ENCODE measurements around the gene PADI4.

PADI4 gene

GRCh38 chr1:17286646-17287045 lies 21.4 kb upstream of the PADI4 start:
- no peak for DNase-seq

- DNase-seq: no peak
These were observed 20.7 kb upstream of the PADI4 start for GRCh38 chr1:17287130-17287776.

GRCh38 chr1:17289721-17290120 lies 18.3 kb upstream of the PADI4 start:
- no peak for DNase-seq

DNA sequence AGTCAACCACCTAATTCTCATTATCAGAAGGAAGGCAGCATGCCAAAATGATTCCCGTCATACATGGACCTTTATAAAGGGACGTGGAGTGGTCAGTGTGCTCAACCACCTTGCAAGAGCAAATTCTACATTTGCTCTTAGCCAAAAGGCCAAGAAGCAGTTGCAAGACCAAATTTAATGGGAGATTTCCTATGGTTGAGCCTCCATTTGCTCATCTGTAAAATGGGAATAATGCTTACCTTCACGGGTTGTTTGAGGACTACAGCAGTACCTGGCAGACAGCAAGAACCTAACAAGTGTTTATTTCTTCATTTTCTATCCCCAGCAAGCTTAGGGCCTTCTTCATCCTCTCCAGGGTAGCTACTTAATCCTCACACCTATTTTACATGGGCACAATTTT lies 17.4 kb upstream of the PADI4 start:
- DNase-seq: no peak

- DNase-seq: no peak
These were observed 15.5 kb upstream of the PADI4 start for GRCh38 chr1:17292299-17293160.

GRCh38 chr1:17293681-17294425 lies 14.1 kb upstream of the PADI4 start:
- DNase-seq: no peak

DNA sequence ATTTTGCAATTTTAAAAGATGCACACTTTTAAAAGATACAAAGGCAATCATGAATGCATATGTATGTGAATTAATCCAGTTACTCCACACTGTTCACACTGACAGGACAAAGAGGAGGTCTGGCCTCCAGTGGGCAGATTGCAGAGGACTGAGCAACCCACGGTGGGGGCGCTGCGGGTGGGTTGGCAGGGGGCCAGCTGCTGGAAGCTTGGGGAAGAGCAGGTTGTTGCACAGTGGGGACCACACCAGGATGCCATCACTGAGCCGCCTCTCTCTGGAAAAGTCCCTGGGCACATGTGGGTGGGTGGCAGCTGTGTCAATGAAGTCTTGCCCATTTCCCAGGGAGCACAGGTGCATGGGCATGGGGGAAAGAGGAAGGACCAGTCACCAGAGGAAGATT lies 12.7 kb upstream of the PADI4 start:
- DNase-seq: no peak

- DNase-seq: no peak
These were observed 11.9 kb upstream of the PADI4 start for GRCh38 chr1:17296086-17296485.

DNA sequence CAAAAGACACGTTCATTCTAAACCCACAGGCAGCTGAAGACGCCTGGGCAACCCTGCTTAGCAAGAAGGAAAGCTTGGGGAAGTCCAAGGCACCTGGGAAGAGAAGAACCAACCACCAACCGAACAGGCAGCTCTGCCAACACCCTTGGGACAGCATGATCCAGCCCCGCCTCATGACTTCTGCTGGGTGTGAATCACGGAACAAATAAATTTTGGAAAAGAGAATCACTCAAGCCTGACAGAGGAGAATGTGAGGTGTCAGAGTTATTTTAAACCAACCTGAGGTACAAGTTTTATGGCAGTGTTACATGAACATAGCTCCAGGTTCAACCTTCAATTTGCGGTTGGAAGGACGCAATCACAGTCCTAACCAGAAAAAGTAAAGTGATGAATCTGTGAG lies 10.0 kb upstream of the PADI4 start:
- DNase-seq: no peak

GRCh38 chr1:17301767-17302166 lies 6.2 kb upstream of the PADI4 start:
- no peak for DNase-seq

GRCh38 chr1:17304151-17304825 lies 3.7 kb upstream of the PADI4 start:
- no peak for DNase-seq

- no peak for DNase-seq
These were observed 3.2 kb upstream of the PADI4 start for GRCh38 chr1:17304826-17305175.

- no peak for DNase-seq
These were observed 2.4 kb upstream of the PADI4 start for GRCh38 chr1:17305576-17306095.

- no peak for DNase-seq
These were observed 1.6 kb upstream of the PADI4 start for GRCh38 chr1:17306407-17306806.

DNA sequence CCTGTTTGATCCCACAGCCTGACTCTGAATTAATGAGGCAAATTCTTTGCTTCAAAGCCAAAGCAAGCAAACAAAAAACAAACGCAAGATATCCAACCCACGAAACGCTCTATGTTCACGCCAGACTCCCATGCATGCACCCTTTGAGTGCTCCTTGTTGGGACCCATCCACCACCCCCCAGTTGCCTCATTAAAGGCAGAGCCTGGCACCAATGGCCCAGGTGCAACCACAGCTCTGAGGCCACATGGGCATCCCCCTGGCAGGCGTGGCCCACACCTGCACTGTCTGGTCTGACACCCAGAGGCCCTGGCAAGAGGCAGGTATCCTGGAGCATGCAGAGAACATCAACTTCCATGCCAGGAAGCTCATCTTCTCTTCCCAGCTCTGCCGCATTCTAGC lies 1.1 kb upstream of the PADI4 start:
- DNase-seq: no peak

DNA sequence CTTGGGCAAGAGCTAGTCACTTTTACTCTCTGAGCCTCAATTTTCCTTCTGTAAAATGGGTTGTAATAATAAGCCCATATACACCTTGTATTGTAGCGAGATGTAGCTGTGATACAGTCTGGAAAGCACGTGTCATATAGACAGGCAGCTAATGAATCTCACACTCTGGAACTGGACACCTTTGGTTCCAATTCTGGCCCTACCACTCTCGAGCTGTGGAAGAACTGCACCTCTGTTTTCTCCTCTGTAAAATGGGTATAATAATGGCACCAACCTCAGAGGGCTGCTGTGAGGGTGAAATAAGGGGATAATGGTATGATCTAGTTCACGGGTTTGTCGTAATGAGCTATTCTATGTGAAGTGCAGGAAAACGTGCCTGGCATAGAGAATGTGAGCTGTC lies 668 bp upstream of the PADI4 start:
- no peak for DNase-seq

DNA sequence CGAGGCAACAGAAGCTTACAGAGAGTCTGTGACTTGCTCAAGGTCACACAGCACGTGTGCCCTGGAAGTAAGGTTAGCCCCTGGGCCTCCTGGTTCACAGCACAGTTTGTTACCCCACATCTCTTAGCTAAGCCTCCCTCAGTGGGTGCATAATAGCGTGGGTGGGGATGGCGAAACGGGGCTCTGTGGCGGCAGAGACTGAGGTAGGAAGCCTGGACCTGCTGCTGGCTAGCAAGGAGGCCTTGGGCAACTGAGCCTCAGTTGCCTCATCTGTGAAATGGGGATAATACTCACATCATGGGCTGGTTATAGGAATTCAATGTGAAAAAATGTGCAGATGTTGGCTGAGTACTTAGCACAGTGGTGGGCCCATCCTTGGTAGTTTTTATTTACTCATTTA lies 596 bp downstream of the PADI4 start:
- no peak for DNase-seq

DNA sequence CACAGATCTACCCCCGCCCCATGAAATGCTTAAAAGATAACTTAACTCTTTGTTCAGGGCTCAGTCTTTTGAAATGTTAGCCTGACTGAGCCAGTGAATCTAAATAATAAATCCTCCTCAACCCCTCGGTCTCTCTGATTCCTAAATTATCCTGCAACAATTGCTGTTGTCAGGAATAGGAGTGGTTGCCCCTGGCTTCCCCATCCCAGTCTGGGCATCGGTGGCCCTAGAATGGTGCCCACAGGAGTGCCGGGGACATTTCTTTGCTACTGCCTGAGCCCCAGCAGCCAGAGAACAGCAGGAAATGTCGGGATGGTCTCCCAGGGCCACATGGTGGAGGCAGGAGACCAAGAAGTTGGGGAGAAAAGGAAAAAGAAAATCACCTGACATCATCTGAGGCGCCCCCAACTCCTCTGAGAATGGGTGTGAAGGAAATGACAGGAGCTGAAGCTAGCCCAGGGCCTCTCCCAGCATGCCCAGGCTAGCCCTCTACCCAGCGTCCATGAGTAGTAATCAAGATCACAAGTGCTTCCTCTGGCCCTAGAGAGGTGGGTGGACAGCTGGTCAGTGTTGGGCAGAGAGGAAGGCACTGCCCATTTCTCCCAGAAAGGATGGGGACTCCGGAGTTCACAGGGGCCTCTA lies 1.6 kb downstream of the PADI4 start:
- no peak for DNase-seq

- DNase-seq: no peak
These were observed 2.2 kb downstream of the PADI4 start for GRCh38 chr1:17310068-17310640.

DNA sequence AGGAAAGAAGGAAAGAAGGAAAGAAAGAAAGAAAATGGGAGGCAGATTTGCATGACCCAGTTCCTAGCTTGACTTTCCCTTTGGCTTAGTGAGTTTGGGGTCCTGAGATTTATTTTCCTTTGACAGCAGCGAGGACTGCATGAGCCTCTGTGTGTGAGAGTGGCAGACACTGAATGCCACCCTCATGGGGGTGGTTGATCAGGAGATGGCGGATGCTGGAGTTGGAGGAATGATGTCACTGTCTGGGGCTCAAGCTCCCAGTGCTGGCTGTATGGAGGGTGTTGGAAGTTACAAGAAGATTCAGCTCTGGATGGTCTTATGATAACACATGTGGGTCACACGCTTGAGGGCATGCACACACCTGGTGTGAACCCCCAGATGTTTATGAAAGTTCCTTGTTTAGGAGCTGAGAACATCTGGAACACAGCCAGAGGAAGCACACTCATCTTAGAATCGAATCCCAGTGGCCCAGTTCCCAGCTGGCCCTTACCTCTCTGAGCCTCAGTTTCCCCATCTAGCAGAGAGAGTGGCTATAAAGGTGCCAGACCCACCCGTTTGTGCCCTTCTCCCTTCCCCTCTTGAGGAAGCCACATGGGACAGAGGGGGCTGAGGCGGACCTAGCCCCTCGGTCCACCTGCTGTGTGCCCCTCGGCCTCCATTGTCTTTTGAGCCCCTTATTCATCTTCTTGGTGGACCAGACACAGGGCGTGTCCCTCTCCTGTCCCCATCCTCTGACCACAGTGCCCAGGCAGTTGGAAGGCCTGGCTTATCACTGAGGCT lies 5.7 kb downstream of the PADI4 start:
- no peak for DNase-seq

- DNase-seq: no peak
These were observed 6.5 kb downstream of the PADI4 start for GRCh38 chr1:17314491-17314971.

Measured in right kidney (tissue), 1 donor.